Stimulated activated CD8-positive, alpha-beta memory T cell treated with anti-CD3 and anti-CD28 coated beads, Interleukin-15, amount 100 ng/mL, for 1 hour (primary cell): Measurements from ENCODE around the gene TSPYL6.

Experiments
- DNase-seq: peaks from one replicate; pipeline ENCODE4 v3.0.0-alpha.2; 2020; ENCODE audit warnings: low read depth

Gene TSPYL6

GRCh38 chr2:54258166-54258565, 2.1 kb upstream of the TSPYL6 start:
- no peak for DNase-seq

GRCh38 chr2:54255230-54256090, 569 bp downstream of the TSPYL6 start:
- DNase-seq: no peak

GRCh38 chr2:54254180-54254579, 1.8 kb downstream of the TSPYL6 start:
- DNase-seq: no peak

GRCh38 chr2:54249629-54250028, 6.4 kb downstream of the TSPYL6 start:
- DNase-seq: no peak

GRCh38 chr2:54247115-54247514, 8.9 kb downstream of the TSPYL6 start:
- DNase-seq: no peak

GRCh38 chr2:54240515-54241469, 15.2 kb downstream of the TSPYL6 start:
- no peak for DNase-seq

GRCh38 chr2:54239427-54239826, 16.6 kb downstream of the TSPYL6 start:
- DNase-seq: no peak

- DNase-seq: no peak
Measured at GRCh38 chr2:54237428-54237827, 18.6 kb downstream of the TSPYL6 start.

- DNase-seq: no peak
Measured at GRCh38 chr2:54233832-54234649, 22.0 kb downstream of the TSPYL6 start.

GRCh38 chr2:54228945-54229344, 27.1 kb downstream of the TSPYL6 start:
- no peak for DNase-seq

GRCh38 chr2:54227798-54228197, 28.2 kb downstream of the TSPYL6 start:
- no peak for DNase-seq

- no peak for DNase-seq
Measured at GRCh38 chr2:54226260-54226659, 29.8 kb downstream of the TSPYL6 start.

GRCh38 chr2:54224997-54225396, 31.0 kb downstream of the TSPYL6 start:
- DNase-seq: no peak

- DNase-seq: no peak
Measured at GRCh38 chr2:54213082-54213481, 42.9 kb downstream of the TSPYL6 start.

- DNase-seq: no peak
Measured at GRCh38 chr2:54212456-54212855, 43.6 kb downstream of the TSPYL6 start.

- DNase-seq: no peak
Measured at GRCh38 chr2:54209379-54209778, 46.6 kb downstream of the TSPYL6 start.

GRCh38 chr2:54208364-54209240, 47.4 kb downstream of the TSPYL6 start:
- no peak for DNase-seq

GRCh38 chr2:54207666-54208195, 48.3 kb downstream of the TSPYL6 start:
- DNase-seq: no peak

- DNase-seq: no peak
Measured at GRCh38 chr2:54206596-54206995, 49.4 kb downstream of the TSPYL6 start.

- no peak for DNase-seq
Measured at GRCh38 chr2:54204476-54204875, 51.6 kb downstream of the TSPYL6 start.
